HepG2 (cell line): ENCODE data around the gene NMNAT1. TPM values are rescaled to one million over a fixed set of nuclear protein-coding genes. Genes with fewer than 3 reads are reported as not detected.

Experiments used
- AKNA ChIP-seq: sonication (generic); formaldehyde crosslinking; IDR thresholded peaks from 2 replicates; pipeline ENCODE4 v1.4.0; 2020; ENCODE audit warnings: missing genetic modification reagents, borderline replicate concordance
- ATF4 ChIP-seq, 2 experiments: fragments of 450-650 bp in 1 of 2; sonication (generic) in 1 of 2; formaldehyde crosslinking; IDR thresholded peaks; 2 replicates each; pipeline versions ENCODE4 v1.5.0 to v1.8.0; 2020 to 2022; ENCODE audit warnings: mild to moderate bottlenecking in 1 of 2, missing genetic modification reagents in 1 of 2
- CC2D1A ChIP-seq: sonication (generic); formaldehyde crosslinking; IDR thresholded peaks from 2 replicates; pipeline ENCODE4 v1.8.1; 2023; ENCODE audit warnings: mild to moderate bottlenecking, missing genetic modification reagents
- DNMT3B ChIP-seq: conservative IDR thresholded peaks from 2 replicates; pipeline ENCODE4 v1.6.1; 2016; ENCODE audit warnings: missing biosample characterization, control low read depth
- DR1 ChIP-seq: sonication (generic); formaldehyde crosslinking; IDR thresholded peaks from 2 replicates; pipeline ENCODE4 v1.8.0; 2021; ENCODE audit warnings: mild to moderate bottlenecking, missing genetic modification reagents, inconsistent platforms
- EED ChIP-seq: sonication (generic); formaldehyde crosslinking; IDR thresholded peaks from 2 replicates; pipeline ENCODE4 v1.5.0; 2020; ENCODE audit warnings: mild to moderate bottlenecking, missing genetic modification reagents
- NAIF1 ChIP-seq: sonication (generic); formaldehyde crosslinking; IDR thresholded peaks from 2 replicates; pipeline ENCODE4 v1.5.0; 2020; ENCODE audit warnings: mild to moderate bottlenecking, missing genetic modification reagents, borderline replicate concordance
- NCOR1 ChIP-seq: fragments of 200-600 bp; sonication (generic); IDR thresholded peaks from 2 replicates; pipeline ENCODE4 v1.7.0; 2017; ENCODE audit warnings: antibody characterized with exemption, low read length, borderline replicate concordance
- PHF21A ChIP-seq: sonication (generic); formaldehyde crosslinking; IDR thresholded peaks from 2 replicates; pipeline ENCODE4 v1.5.0; 2020; ENCODE audit warnings: mild to moderate bottlenecking, missing genetic modification reagents
- POLR2AphosphoS5 ChIP-seq: IDR thresholded peaks from 2 replicates; pipeline ENCODE4 v1.6.1; 2012; ENCODE audit warnings: low read depth, low read length
- SAP130 ChIP-seq: IDR thresholded peaks from 2 replicates; pipeline ENCODE4 v1.6.1; 2016; ENCODE audit warnings: low read depth
- TBX2 ChIP-seq: sonication (generic); formaldehyde crosslinking; IDR thresholded peaks from 2 replicates; pipeline ENCODE4 v1.5.0; 2020; ENCODE audit warnings: missing genetic modification reagents, mild to moderate bottlenecking, borderline replicate concordance
- THAP11 ChIP-seq: IDR thresholded peaks from 2 replicates; pipeline ENCODE4 v1.6.1; 2016; ENCODE audit warnings: missing biosample characterization, missing genetic modification reagents
- THAP7 ChIP-seq: sonication (generic); formaldehyde crosslinking; IDR thresholded peaks from 2 replicates; pipeline ENCODE4 v1.8.1; 2023; ENCODE audit warnings: mild to moderate bottlenecking, missing genetic modification reagents
- TRIM24 ChIP-seq: sonication (generic); formaldehyde crosslinking; IDR thresholded peaks from 2 replicates; pipeline ENCODE4 v1.8.0; 2022; ENCODE audit warnings: mild to moderate bottlenecking, missing genetic modification reagents
- ZFP1 ChIP-seq: IDR thresholded peaks from 2 replicates; pipeline ENCODE4 v1.6.1; 2016
- ZNF10 ChIP-seq: sonication (generic); formaldehyde crosslinking; IDR thresholded peaks from 2 replicates; pipeline ENCODE4 v1.4.0; 2020; ENCODE audit warnings: mild to moderate bottlenecking, low read depth, missing genetic modification reagents, borderline replicate concordance
- ZNF253 ChIP-seq: sonication (generic); formaldehyde crosslinking; IDR thresholded peaks from 2 replicates; pipeline ENCODE4 v1.8.0; 2022; ENCODE audit warnings: mild to moderate bottlenecking, missing genetic modification reagents, borderline replicate concordance
- ZNF546 ChIP-seq: sonication (generic); formaldehyde crosslinking; conservative IDR thresholded peaks from 2 replicates; pipeline ENCODE4 v1.8.1; 2023; ENCODE audit warnings: mild to moderate bottlenecking, missing genetic modification reagents
- ZNF569 ChIP-seq: sonication (generic); formaldehyde crosslinking; IDR thresholded peaks from 2 replicates; pipeline ENCODE4 v1.5.0; 2020; ENCODE audit warnings: mild to moderate bottlenecking, missing genetic modification reagents, moderate library complexity, borderline replicate concordance
- ZNF83 ChIP-seq: sonication (generic); formaldehyde crosslinking; IDR thresholded peaks from 2 replicates; pipeline ENCODE4 v1.4.0; 2020; ENCODE audit warnings: missing genetic modification reagents, mild to moderate bottlenecking, borderline replicate concordance
- polyA plus RNA-seq, 8 experiments: library from polyadenylated mRNA; depleted of rRNA in 3 of 8; stranded (reverse) in 7 of 8; unstranded in 1 of 8; fragments of >200 nt; fragmentation: Illumina TruSeq in 4 of 8; extraction: Trizol in 4 of 8; gene quantifications; 2 replicates each; pipeline versions ENCODE4 v1.2.1 to v1.2.3, GENCODE V29; 2011 to 2016; ENCODE audit warnings: low read depth in 4 of 8, missing spikeins in 1 of 8, mixed read lengths in 1 of 8; ENCODE audit not compliant: insufficient read depth in 1 of 8
- total RNA-seq, 5 experiments: library from RNA; depleted of rRNA; stranded (reverse); fragments of >200 nt; fragmentation: Illumina TruSeq; extraction: Trizol; gene quantifications; 2 replicates each; pipeline ENCODE4 v1.2.3, GENCODE V29; 2016; ENCODE audit warnings: low read depth in 1 of 5

Gene NMNAT1
- total and polyA plus RNA-seq, 2 of the 13 experiments (the other 11 are each of a cell fraction or from before 2014, with no cell fraction given) = 5.6 to 12.2 TPM

GRCh38 chr1:10032590-10033358 lies 89.5 kb downstream of the NMNAT1 start, which contains the start of gene UBE4B (continued):
- TF ChIP-seq AKNA (no peak), TBX2 (peak; percentile 34; the same call in 1 of the 2 replicates), DNMT3B (CRISPR knock-in tag) (no peak), POLR2AphosphoS5 (no peak), ZNF546 (CRISPR knock-in tag) (no peak), ZNF10 (CRISPR knock-in tag) (no peak), SAP130 (CRISPR knock-in tag) (peak; percentile 75), THAP11 (CRISPR knock-in tag) (peak; percentile 70), ZNF83 (no peak), EED (CRISPR knock-in tag) (no peak), NAIF1 (CRISPR knock-in tag) (no peak), NCOR1 (no peak), CC2D1A (CRISPR knock-in tag) (no peak), ATF4 (CRISPR knock-in tag; IDR thresholded peaks at IDR 0.05) (no peak; a peak in 1 of 4 replicates), PHF21A (CRISPR knock-in tag) (peak; percentile 60), ZFP1 (CRISPR knock-in tag) (no peak), ZNF253 (no peak), DR1 (no peak), ZNF569 (no peak), TRIM24 (CRISPR knock-in tag) (no peak), THAP7 (CRISPR knock-in tag) (no peak)
